Cardiac fibroblast (primary cell): Measurements from ENCODE around the gene TRIM65.

Source experiments
- DNase-seq, 2 donors: peaks; one replicate each; pipeline versions ENCODE4 v3.0.0 to v3.0.0-alpha.2; 2010; ENCODE audit warnings: low read depth in 2 of 2
- H3K4me3 ChIP-seq, 2 donors: replicated peaks in 1 of 2; 1 replicate in 1 of 2; 2 replicates in 1 of 2; pipeline ENCODE4 v1.5.1; 2011; ENCODE audit warnings: low read depth in 2 of 2, low read length in 2 of 2, mild to moderate bottlenecking in 2 of 2, moderate library complexity in 1 of 2
- CTCF ChIP-seq: IDR thresholded peaks from one replicate; pipeline ENCODE4 v1.5.1; 2011; ENCODE audit warnings: low read depth, mild to moderate bottlenecking, low read length, inconsistent platforms

TRIM65 gene

GRCh38 chr17:75896415-75897159, at the start of gene TRIM65:
Gene TRIM65 (minus strand): TSS chr17:75896951. CDS start chr17:75896937, 14 bp downstream.
- no peak for TF ChIP-seq CTCF
- peak; percentile 76 to 81 for DNase-seq
- H3K4me3 ChIP-seq: peak within 1 kb of the TSS; percentile 69 to 90

- no peak for DNase-seq
- no peak overlapping the region for H3K4me3 ChIP-seq
- TF ChIP-seq CTCF: no peak
These were observed 48.5 kb upstream of the TRIM65 start for GRCh38 chr17:75945211-75945610.

DNA sequence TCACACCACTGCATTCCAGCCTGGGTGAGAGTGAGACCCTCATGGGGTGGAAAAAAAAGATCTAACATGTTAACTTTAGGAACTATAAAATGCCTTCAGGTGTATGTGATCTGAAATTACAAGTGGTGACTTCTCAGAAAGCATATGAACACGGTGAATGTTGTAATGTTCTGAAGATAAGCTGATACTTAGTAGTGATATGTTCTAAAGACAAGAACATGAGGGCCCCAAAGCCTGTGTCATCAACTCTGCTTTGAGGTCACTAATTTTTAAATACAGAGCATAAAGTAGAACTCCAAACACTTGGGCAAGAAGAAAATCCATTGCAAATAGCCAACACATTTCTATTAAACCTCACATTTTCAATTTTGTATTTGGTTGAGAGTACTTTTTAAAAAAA, 46.7 kb upstream of the TRIM65 start:
- H3K4me3 ChIP-seq: no peak overlapping the region
- TF ChIP-seq CTCF: no peak
- no peak for DNase-seq

DNA sequence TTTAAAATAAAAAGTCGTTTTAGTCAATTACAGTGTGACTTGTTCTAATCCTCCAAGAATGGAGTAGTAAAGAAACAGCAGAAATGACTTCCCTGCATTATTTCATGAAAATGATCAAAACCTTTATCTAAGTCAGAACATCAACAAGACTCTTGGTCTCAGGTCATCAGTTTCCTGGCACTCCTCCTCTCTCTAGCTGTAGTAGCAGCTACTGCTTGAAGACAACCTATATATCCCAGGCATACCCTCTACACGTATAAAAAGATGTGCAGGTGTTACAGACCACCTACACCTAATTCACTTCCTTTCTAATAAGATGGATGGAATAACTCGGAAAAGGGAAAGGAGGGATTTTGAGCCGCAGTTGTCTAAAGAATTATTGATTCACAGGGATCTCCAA, 45.7 kb upstream of the TRIM65 start:
- DNase-seq: no peak
- H3K4me3 ChIP-seq: no peak overlapping the region
- no peak for TF ChIP-seq CTCF

DNA sequence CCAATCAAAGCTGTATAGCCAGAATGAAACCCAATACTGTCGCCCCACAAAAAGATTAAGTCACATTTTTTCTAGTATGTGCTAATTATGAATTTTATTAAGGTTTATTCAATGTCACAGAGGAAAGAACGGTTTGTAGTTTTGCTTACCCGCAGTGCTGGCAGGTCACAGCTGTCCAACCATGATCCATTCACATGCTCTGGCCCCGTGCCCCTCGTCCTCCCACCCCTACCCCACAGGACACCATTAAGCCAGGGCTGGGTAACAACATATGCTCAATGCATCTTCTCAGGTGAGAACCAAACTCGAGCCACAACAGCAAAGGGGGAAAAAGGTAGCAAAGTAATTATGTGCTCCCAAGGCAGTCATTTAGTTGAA, 44.7 kb upstream of the TRIM65 start:
- TF ChIP-seq CTCF: no peak
- DNase-seq: no peak

DNA sequence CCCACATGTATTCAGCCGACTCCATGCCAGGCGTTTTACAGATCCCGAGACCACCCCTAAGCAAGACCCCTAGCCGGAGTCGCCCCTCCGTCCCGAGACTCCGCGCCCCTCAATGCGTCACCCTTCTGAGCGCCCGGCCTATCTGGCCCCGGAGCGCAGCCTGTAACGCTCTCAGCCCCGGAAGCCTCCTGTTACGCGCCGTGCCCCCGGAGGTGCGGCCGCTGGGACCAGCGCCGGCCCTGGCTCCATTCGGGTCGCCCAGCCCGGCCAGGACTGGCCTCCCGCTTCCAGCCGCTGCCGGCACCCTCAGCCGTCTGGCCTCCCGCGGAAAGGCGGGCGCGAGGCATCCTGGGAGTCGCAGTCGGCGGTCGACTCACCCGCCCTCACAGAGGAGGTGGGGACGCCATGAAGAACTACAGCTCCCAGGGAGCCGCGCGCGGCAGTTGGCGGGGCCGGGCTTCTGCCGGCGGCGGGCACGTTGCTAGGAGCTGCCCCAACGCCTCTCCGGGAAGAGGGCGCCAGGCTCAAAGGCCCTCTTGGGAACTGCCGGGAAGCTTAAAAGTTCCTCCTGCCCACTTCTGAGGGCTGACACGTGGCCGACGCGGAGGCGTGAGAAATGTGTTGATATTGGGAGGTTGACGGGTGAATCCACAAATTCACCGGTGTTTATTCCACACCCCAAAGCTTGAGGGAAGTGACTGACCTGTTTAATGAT, 44.1 kb upstream of the TRIM65 start, which contains the start of gene FBF1:
Gene FBF1 (minus strand): TSS at position 316 of the 715 bp plus-strand sequence. CDS start 2,893 bp downstream, outside the sequence.
- TF ChIP-seq CTCF: no peak
- peak; percentile 93 to 97 for DNase-seq
- H3K4me3 ChIP-seq: peak within 1 kb of the TSS; percentile 86

More for the DNA sequence above, 44.7 kb upstream of the TRIM65 start:
- peak overlapping the region in 1 of 2 donors; percentile 86 for H3K4me3 ChIP-seq
